ENCODE data around the gene NOTUM.

DNA sequence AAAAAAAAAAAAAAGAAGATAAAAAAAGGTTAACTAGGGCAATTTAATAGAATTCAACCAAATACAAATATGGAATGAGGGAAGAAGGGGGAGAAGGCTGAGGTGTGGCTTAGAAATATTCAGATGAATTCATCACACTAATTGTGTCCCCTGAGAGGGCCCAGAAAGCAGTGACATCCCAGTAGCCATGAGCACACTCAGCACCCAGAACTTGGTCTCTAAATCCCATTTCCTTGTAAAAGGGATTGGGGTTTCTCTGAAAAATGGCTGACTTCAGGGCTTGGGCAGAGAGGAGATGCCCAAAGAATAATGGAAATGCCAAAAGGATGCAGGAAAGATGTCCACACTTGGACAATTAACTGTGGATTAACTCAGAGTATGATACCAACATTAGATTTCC lies 12.4 kb upstream of the NOTUM start:
- TF ChIP-seq CTCF (IDR thresholded peaks at IDR 0.05) (no peak), POLR2A (IDR thresholded peaks at IDR 0.05) (no peak)
